Muscle layer of duodenum (tissue), 2 donors: ENCODE results near the gene WDFY3.
A peak's percentile ranks its signal among the peaks of the same experiment; 100 is the strongest.

Experiments
- H3K27ac ChIP-seq: one replicate; pipeline ENCODE4 v1.7.0; 2013; ENCODE audit warnings: mild to moderate bottlenecking, low read length
- H3K27me3 ChIP-seq: one replicate; pipeline ENCODE4 v1.7.0; 2013; ENCODE audit warnings: low read depth, mild to moderate bottlenecking, control low read depth, low read length
- H3K36me3 ChIP-seq, 2 donors: one replicate each; pipeline ENCODE4 v1.7.0; 2013; ENCODE audit warnings: low read length in 2 of 2, control low read depth in 1 of 2, mild to moderate bottlenecking in 1 of 2; ENCODE audit not compliant: insufficient read depth in 2 of 2, control insufficient read depth in 1 of 2
- H3K4me1 ChIP-seq, 2 donors: one replicate each; pipeline ENCODE4 v1.7.0; 2013; ENCODE audit warnings: low read length in 2 of 2, mild to moderate bottlenecking in 2 of 2, control low read depth in 1 of 2, moderate library complexity in 1 of 2; ENCODE audit not compliant: insufficient read depth in 2 of 2, control insufficient read depth in 1 of 2
- H3K4me3 ChIP-seq, 2 donors: one replicate each; pipeline ENCODE4 v1.7.0; 2013; ENCODE audit warnings: low read length in 2 of 2, low read depth in 1 of 2, mild to moderate bottlenecking in 1 of 2
- H3K9me3 ChIP-seq, 2 donors: one replicate each; pipeline ENCODE4 v1.7.0; 2013; ENCODE audit warnings: low read length in 2 of 2, control low read depth in 1 of 2, mild to moderate bottlenecking in 1 of 2; ENCODE audit not compliant: control insufficient read depth in 1 of 2
- donor health status: healthy.

The WDFY3 gene

GRCh38 chr4:84965553-84966381 lies 723 bp downstream of the WDFY3 start:
- Histone ChIP-seq H3K27me3 (no peaks in the 10 kb centered on the region), H3K9me3 (no peaks in the 10 kb centered on the region), H3K4me1 (peaks cover 6 to 19% of the 10 kb centered on the region in 2 donors)

GRCh38 chr4:84964995-84965552 lies 1.4 kb downstream of the WDFY3 start:
- peaks cover 6 to 19% of the 10 kb centered on the region in 2 donors for H3K4me1 ChIP-seq
- no peaks in the 10 kb centered on the region for H3K36me3 ChIP-seq
- H3K4me3 ChIP-seq: peak overlapping the region; percentile 77 to 92
- no peaks in the 10 kb centered on the region for H3K27me3 ChIP-seq
- no peaks in the 10 kb centered on the region for H3K9me3 ChIP-seq
- H3K27ac ChIP-seq: peak overlapping the region; percentile 58

More at GRCh38 chr4:84965553-84966381, 723 bp downstream of the WDFY3 start:
- Histone ChIP-seq H3K36me3 (no peaks in the 10 kb centered on the region), H3K27ac (peak overlapping the region; percentile 58), H3K4me3 (peak overlapping the region; percentile 77 to 92)

- Histone ChIP-seq H3K27me3 (no peaks in the 10 kb centered on the region), H3K9me3 (no peaks in the 10 kb centered on the region), H3K27ac (no peak overlapping the region), H3K4me3 (no peak overlapping the region), H3K4me1 (peaks cover 6 to 19% of the 10 kb centered on the region in 2 donors), H3K36me3 (no peaks in the 10 kb centered on the region)
These were observed 4.4 kb downstream of the WDFY3 start for GRCh38 chr4:84962102-84962501.

- Histone ChIP-seq H3K27me3 (no peaks in the 10 kb centered on the region), H3K36me3 (no peaks in the 10 kb centered on the region), H3K9me3 (no peaks in the 10 kb centered on the region), H3K4me3 (no peak overlapping the region), H3K4me1 (peaks cover 0 to 18% of the 10 kb centered on the region in 2 donors), H3K27ac (no peak overlapping the region)
These were observed 8.1 kb downstream of the WDFY3 start for GRCh38 chr4:84958434-84958833.

- no peaks in the 10 kb centered on the region for H3K9me3 ChIP-seq
- H3K4me3 ChIP-seq: no peak overlapping the region
- H3K27ac ChIP-seq: no peak overlapping the region
- no peaks in the 10 kb centered on the region for H3K36me3 ChIP-seq
- peaks cover 0 to 18% of the 10 kb centered on the region in 2 donors for H3K4me1 ChIP-seq
- no peaks in the 10 kb centered on the region for H3K27me3 ChIP-seq
These were observed 8.7 kb downstream of the WDFY3 start for GRCh38 chr4:84957514-84958420.

GRCh38 chr4:84956014-84956413 lies 10.5 kb downstream of the WDFY3 start:
- no peaks in the 10 kb centered on the region for H3K27me3 ChIP-seq
- H3K9me3 ChIP-seq: no peaks in the 10 kb centered on the region
- no peak overlapping the region for H3K4me3 ChIP-seq
- no peak overlapping the region for H3K27ac ChIP-seq
- no peaks in the 10 kb centered on the region for H3K36me3 ChIP-seq
- H3K4me1 ChIP-seq: peaks cover 0 to 11% of the 10 kb centered on the region in 2 donors

DNA sequence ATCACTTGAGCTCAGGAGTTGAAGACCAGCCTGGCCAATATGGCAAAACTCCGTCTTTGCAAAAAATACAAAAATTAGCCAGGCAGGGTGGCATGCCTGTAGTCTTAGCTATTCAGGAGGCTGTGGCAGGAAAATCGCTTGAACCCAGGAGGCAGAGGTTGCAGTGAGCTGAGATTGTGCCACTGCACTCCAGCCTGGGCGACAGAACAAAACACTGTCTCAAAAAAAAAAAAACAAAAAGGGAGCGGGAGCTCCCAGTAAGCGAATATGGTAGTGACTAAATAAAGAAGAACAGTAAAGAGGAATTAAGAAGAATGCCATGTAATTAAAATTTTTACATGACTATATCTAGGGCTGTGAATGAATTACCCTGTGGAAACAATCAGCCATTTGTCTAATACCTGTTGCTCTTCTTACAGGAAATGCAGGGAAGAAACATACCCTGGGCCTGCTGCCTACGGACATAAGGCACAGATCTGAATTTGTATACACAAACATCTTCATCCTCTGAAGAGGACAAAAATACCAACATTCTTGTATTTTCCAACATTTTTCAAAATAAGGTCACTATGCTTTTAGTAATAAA lies 11.4 kb downstream of the WDFY3 start:
- H3K27ac ChIP-seq: no peak overlapping the region
- no peaks in the 10 kb centered on the region for H3K27me3 ChIP-seq
- peaks cover 0 to 11% of the 10 kb centered on the region in 2 donors for H3K4me1 ChIP-seq
- H3K4me3 ChIP-seq: no peak overlapping the region
- no peaks in the 10 kb centered on the region for H3K36me3 ChIP-seq
- H3K9me3 ChIP-seq: no peaks in the 10 kb centered on the region

DNA sequence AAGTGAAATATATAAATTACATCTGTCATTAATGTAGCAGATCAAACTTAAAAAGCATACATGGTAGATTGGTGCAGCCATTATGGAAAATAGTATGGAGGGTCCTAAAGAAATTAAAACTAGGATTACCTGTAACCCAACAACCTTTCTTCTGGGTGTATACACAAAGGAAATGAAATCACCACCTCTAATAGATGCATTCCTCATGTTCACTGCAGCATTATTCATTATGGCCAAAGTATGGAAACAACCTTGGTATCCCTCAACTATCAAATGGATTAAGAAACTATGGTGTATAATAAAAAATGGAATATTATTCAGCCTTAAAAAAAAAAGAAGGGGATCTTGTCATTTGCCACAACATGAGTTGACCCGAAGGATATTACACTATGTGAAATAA lies 13.7 kb downstream of the WDFY3 start:
- Histone ChIP-seq H3K36me3 (no peaks in the 10 kb centered on the region), H3K27ac (no peak overlapping the region), H3K27me3 (no peaks in the 10 kb centered on the region), H3K9me3 (no peaks in the 10 kb centered on the region), H3K4me3 (no peak overlapping the region), H3K4me1 (peaks cover 0 to 11% of the 10 kb centered on the region in 2 donors)

GRCh38 chr4:84952004-84952403 lies 14.5 kb downstream of the WDFY3 start:
- Histone ChIP-seq H3K36me3 (no peaks in the 10 kb centered on the region), H3K4me3 (no peak overlapping the region), H3K27me3 (no peaks in the 10 kb centered on the region), H3K27ac (no peak overlapping the region), H3K4me1 (peaks cover 0 to 11% of the 10 kb centered on the region in 2 donors), H3K9me3 (no peaks in the 10 kb centered on the region)

- no peaks in the 10 kb centered on the region for H3K36me3 ChIP-seq
- no peaks in the 10 kb centered on the region for H3K4me1 ChIP-seq
- H3K27me3 ChIP-seq: no peaks in the 10 kb centered on the region
- no peak overlapping the region for H3K4me3 ChIP-seq
- H3K27ac ChIP-seq: no peak overlapping the region
- H3K9me3 ChIP-seq: no peaks in the 10 kb centered on the region
These were observed 18.4 kb downstream of the WDFY3 start for GRCh38 chr4:84948056-84948455.

GRCh38 chr4:84944947-84945346 lies 21.5 kb downstream of the WDFY3 start:
- Histone ChIP-seq H3K9me3 (peaks cover 4 to 9% of the 10 kb centered on the region in 2 donors), H3K27ac (no peak overlapping the region), H3K4me3 (no peak overlapping the region), H3K27me3 (no peaks in the 10 kb centered on the region), H3K4me1 (no peaks in the 10 kb centered on the region), H3K36me3 (no peaks in the 10 kb centered on the region)
